ENCODE measurements around the gene PDGFC. TPM values are rescaled to one million over a fixed set of nuclear protein-coding genes. Genes with fewer than 3 reads are reported as not detected.

PDGFC gene
- total and polyA plus RNA-seq, 12 donors, result 2.1 to 18.2 (median 14.8) TPM

- TF ChIP-seq, protein P1, sequence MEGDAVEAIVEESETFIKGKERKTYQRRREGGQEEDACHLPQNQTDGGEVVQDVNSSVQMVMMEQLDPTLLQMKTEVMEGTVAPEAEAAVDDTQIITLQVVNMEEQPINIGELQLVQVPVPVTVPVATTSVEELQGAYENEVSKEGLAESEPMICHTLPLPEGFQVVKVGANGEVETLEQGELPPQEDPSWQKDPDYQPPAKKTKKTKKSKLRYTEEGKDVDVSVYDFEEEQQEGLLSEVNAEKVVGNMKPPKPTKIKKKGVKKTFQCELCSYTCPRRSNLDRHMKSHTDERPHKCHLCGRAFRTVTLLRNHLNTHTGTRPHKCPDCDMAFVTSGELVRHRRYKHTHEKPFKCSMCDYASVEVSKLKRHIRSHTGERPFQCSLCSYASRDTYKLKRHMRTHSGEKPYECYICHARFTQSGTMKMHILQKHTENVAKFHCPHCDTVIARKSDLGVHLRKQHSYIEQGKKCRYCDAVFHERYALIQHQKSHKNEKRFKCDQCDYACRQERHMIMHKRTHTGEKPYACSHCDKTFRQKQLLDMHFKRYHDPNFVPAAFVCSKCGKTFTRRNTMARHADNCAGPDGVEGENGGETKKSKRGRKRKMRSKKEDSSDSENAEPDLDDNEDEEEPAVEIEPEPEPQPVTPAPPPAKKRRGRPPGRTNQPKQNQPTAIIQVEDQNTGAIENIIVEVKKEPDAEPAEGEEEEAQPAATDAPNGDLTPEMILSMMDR (IDR thresholded peaks at IDR 0.05), result no peak
- intact Hi-C loops (cut with DNase I), result no loop called here
- Histone ChIP-seq H3K4me3 (no peak overlapping the region), H3K9me3 (no peaks in the 10 kb centered on the region), H3K36me3 (no peaks in the 10 kb centered on the region), H3K27ac (no peak overlapping the region), H3K4me1 (peaks cover 0 to 8% (median 0%) of the 10 kb centered on the region in 9 donors), H3K27me3 (no peaks in the 10 kb centered on the region)
- WGBS, 2 donors, result 72 to 83% methylated on average over 13 of the region's 13 CpGs
- DNase-seq (no peak), ATAC-seq (peak in 2 of 8 donors; percentile 41 to 56)
Measured at GRCh38 chr4:157014621-157015591, 43.3 kb upstream of the PDGFC start.

DNA sequence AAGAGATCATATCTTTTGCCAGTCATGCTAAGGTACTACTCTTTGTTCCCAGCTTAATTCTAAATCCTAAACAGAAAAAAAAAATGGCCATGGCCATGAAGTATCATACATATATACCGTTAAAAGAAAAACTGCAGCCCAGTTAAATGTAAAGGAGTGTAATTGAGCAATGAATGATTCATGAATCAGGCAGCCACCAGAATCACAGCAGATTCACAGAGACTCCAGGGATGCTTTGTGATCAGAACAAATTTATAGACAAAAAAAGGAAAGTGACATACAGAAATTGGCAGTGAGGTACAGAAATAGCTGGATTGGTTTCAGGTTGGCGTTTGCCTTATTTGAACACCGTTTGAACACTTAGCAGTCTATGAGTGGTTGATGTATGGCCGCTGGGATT, 42.1 kb upstream of the PDGFC start:
- Histone ChIP-seq H3K27ac (no peak overlapping the region), H3K4me3 (no peak overlapping the region), H3K9me3 (no peaks in the 10 kb centered on the region), H3K27me3 (no peaks in the 10 kb centered on the region), H3K36me3 (no peaks in the 10 kb centered on the region), H3K4me1 (peaks cover 0 to 6% (median 0%) of the 10 kb centered on the region in 9 donors)
- WGBS, 2 donors, result 93% methylated on average over 4 of the region's 4 CpGs
- intact Hi-C loops (cut with DNase I), result no loop called here
- TF ChIP-seq, protein P1 (IDR thresholded peaks at IDR 0.05), result no peak
- ATAC-seq (no peak), DNase-seq (no peak)

DNA sequence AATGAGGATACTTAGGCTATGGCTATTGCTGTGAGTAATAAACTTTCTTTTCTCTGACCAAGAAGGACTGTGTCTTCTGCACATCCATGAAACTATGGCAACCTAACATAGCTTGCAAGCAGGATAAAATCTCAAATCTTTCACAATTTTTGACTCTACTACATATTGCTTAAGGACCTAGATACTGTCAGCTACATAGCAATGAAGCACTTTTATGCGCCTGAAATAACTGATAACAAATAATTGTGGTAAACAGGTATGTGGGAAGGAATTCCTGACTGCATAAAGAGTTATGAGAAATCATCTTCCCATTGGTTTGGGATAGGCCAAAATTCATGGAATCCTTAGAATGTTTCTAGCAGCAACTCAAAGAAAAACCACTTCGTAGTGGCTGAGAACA, 41.2 kb upstream of the PDGFC start:
- WGBS, 2 donors, result 85 to 90% methylated on average over 2 of the region's 2 CpGs
- intact Hi-C loops (cut with DNase I), result no loop called here
- ATAC-seq (no peak), DNase-seq (no peak)
- Histone ChIP-seq H3K9me3 (no peaks in the 10 kb centered on the region), H3K27me3 (no peaks in the 10 kb centered on the region), H3K36me3 (no peaks in the 10 kb centered on the region), H3K4me3 (no peak overlapping the region), H3K4me1 (peaks cover 0 to 6% (median 0%) of the 10 kb centered on the region in 9 donors), H3K27ac (no peak overlapping the region)
- TF ChIP-seq, protein P1 (IDR thresholded peaks at IDR 0.05), result no peak

DNA sequence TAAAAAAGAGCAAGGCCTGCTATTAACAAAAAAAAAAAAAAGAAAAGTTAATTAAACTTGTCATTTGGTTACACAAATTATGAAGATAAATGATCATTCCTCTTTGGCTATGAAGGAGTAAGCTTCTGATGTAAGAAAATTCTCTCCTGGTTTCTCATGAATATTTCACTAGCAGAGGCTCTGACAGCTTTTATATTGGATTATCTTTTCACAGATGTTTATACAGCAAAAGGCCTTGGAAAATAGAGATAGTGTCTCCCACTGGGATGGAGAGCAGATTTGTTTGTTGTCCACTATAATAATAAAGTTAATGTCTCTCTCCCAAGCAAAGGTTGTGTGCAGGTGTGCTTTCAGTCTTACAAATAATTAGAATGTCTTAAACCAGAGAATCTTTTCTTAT, 40.7 kb upstream of the PDGFC start:
- ATAC-seq, result no peak
- Histone ChIP-seq H3K36me3 (no peaks in the 10 kb centered on the region), H3K4me3 (no peak overlapping the region), H3K4me1 (peaks cover 0 to 6% (median 0%) of the 10 kb centered on the region in 9 donors), H3K27ac (no peak overlapping the region), H3K27me3 (no peaks in the 10 kb centered on the region), H3K9me3 (no peaks in the 10 kb centered on the region)
- intact Hi-C loops (cut with DNase I), result no loop called here
- TF ChIP-seq, protein P1 (IDR thresholded peaks at IDR 0.05), result no peak
- no peak for DNase-seq
